K562 (cell line): ENCODE results near the gene HP. TPM values are rescaled to one million over a fixed set of nuclear protein-coding genes. Genes with fewer than 3 reads are reported as not detected.

Source experiments
- ATAC-seq: fragments of 200-7000 bp; cut with Tn5 transposase; 3 replicates; pipeline ENCODE4 v1.9.1; 2020; ENCODE audit warnings: moderate library complexity
- BruUV-seq: library from RNA; stranded (reverse); fragments of 400-500 nt; replicated peaks from 2 replicates; lab custom pipeline; 2021; lab: Mats Ljungman, UMichigan
- CTCF ChIA-PET: fragments of 300-600 bp; formaldehyde crosslinking; extraction: SDS; loops from one replicate; lab custom pipeline; 2021; ENCODE audit warnings: low intra/inter-chr PET ratio; lab: Yijun Ruan, JAX
- POLR2A ChIA-PET: fragments of 300-600, 350-650 bp; sonication (Branson Sonifier 250); formaldehyde crosslinking; extraction: SDS; loops from one replicate; lab custom pipeline; 2021; ENCODE audit warnings: antibody characterized with exemption, inconsistent platforms; lab: Yijun Ruan, JAX
- DNase-seq, 4 experiments: peaks; one replicate each; pipeline versions ENCODE4 v3.0.0 to v3.0.0-alpha.2; 2011 to 2018; ENCODE audit warnings: low spot score in 3 of 4, mixed read lengths in 3 of 4; ENCODE audit errors: extremely low read depth in 1 of 4
- FAIRE-seq: peaks from 2 replicates; lab custom pipeline; 2011; peaks lifted over from hg19 to GRCh38; lab: Jason Lieb, UNC
- H2AFZ ChIP-seq: 2 replicates; pipeline ENCODE4 v1.6.0; 2011; ENCODE audit warnings: low read depth, low read length, control low read depth, inconsistent platforms
- H3K27ac ChIP-seq: fragments of 200-600 bp; 3 replicates; pipeline ENCODE4 v1.8.0; 2011; ENCODE audit warnings: low read depth, mild to moderate bottlenecking, control low read depth, inconsistent platforms, low read length, moderate library complexity, mixed read lengths; ENCODE audit errors: extremely low read depth
- H3K27me3 ChIP-seq, 2 experiments: fragments of 300-600 bp in 1 of 2; 2 replicates in 1 of 2; 3 replicates in 1 of 2; pipeline versions ENCODE4 v1.6.0 to v1.8.0; 2011; ENCODE audit warnings: inconsistent platforms in 2 of 2, low read length in 2 of 2, mild to moderate bottlenecking in 1 of 2, mixed read lengths in 1 of 2, moderate library complexity in 1 of 2; ENCODE audit not compliant: control insufficient read depth in 2 of 2, insufficient read depth in 2 of 2
- H3K36me3 ChIP-seq: fragments of 300-600 bp; 3 replicates; pipeline ENCODE4 v1.8.0; 2011; ENCODE audit warnings: mild to moderate bottlenecking, low read length, inconsistent platforms; ENCODE audit not compliant: control insufficient read depth, insufficient read depth
- H3K4me1 ChIP-seq, 2 experiments: fragments of 200-600 bp in 1 of 2; replicated peaks in 1 of 2; 2 replicates in 1 of 2; 3 replicates in 1 of 2; pipeline versions ENCODE4 v1.5.1 to v1.8.0; 2011; ENCODE audit warnings: inconsistent platforms in 2 of 2, low read length in 2 of 2, mild to moderate bottlenecking in 1 of 2, mixed read lengths in 1 of 2, moderate library complexity in 1 of 2; ENCODE audit not compliant: control insufficient read depth in 2 of 2, insufficient read depth in 2 of 2
- H3K4me2 ChIP-seq: 2 replicates; pipeline ENCODE4 v1.6.1; 2011; ENCODE audit warnings: low read length, control low read depth, inconsistent platforms, mixed read lengths; ENCODE audit not compliant: insufficient read depth
- H3K4me3 ChIP-seq: fragments of 200-600 bp; sonication (generic), shearing (Covaris generic); 2 replicates; pipeline ENCODE4 v1.5.1; 2016; ENCODE audit warnings: control low read depth, inconsistent platforms
- H3K79me2 ChIP-seq: fragments of 200-600 bp; 3 replicates; pipeline ENCODE4 v1.8.0; 2011; ENCODE audit warnings: low read length, inconsistent platforms; ENCODE audit not compliant: control insufficient read depth, insufficient read depth
- H3K9ac ChIP-seq, 2 experiments: 2 replicates each; pipeline versions ENCODE4 v1.6.0 to v1.6.1; 2011; ENCODE audit warnings: low read depth in 2 of 2, low read length in 2 of 2, control low read depth in 1 of 2, inconsistent platforms in 1 of 2, mild to moderate bottlenecking in 1 of 2, mixed read lengths in 1 of 2; ENCODE audit not compliant: insufficient read depth in 1 of 2
- H3K9me1 ChIP-seq: one replicate; pipeline ENCODE4 v1.6.0; 2011; ENCODE audit warnings: inconsistent platforms, mild to moderate bottlenecking, low read length, moderate library complexity; ENCODE audit not compliant: control insufficient read depth, insufficient read depth
- H3K9me3 ChIP-seq: replicated peaks from 2 replicates; pipeline ENCODE4 v1.5.1; 2011; ENCODE audit warnings: low read depth, low read length, inconsistent platforms; ENCODE audit not compliant: control insufficient read depth, insufficient read depth
- H4K20me1 ChIP-seq: replicated peaks from 2 replicates; pipeline ENCODE4 v1.6.1; 2011; ENCODE audit warnings: low read length, inconsistent platforms, mixed read lengths; ENCODE audit not compliant: control insufficient read depth, insufficient read depth
- KAT2B ChIP-seq: IDR thresholded peaks from one replicate; pipeline ENCODE4 v1.6.1; 2012; ENCODE audit warnings: low read depth, mild to moderate bottlenecking, control low read depth, inconsistent platforms, low read length, moderate library complexity
- MCM3 ChIP-seq: fragments of 450-650 bp; IDR thresholded peaks from 2 replicates; pipeline ENCODE4 v1.6.1; 2016
- RBFOX2 ChIP-seq: fragments of 200-400 bp; formaldehyde crosslinking; IDR thresholded peaks from 2 replicates; pipeline ENCODE4 v1.6.1; 2017; ENCODE audit warnings: low read depth, mild to moderate bottlenecking, low read length, moderate library complexity
- TRIM24 ChIP-seq, 2 experiments: fragments of 450-650 bp; IDR thresholded peaks; 2 replicates each; pipeline ENCODE4 v1.6.1; 2016
- UBTF ChIP-seq, 2 experiments: IDR thresholded peaks; 2 replicates each; pipeline ENCODE4 v1.6.1; 2012; ENCODE audit warnings: improper control_type of control experiment in 2 of 2, low read depth in 2 of 2, low read length in 2 of 2, borderline replicate concordance in 1 of 2
- XRCC5 ChIP-seq: fragments of 200-400 bp; formaldehyde crosslinking; IDR thresholded peaks from 2 replicates; pipeline ENCODE4 v1.6.1; 2017; ENCODE audit warnings: low read depth, mild to moderate bottlenecking, low read length
- ZNF121 ChIP-seq: sonication (generic); formaldehyde crosslinking; conservative IDR thresholded peaks from 2 replicates; pipeline ENCODE4 v1.8.0; 2022; ENCODE audit warnings: missing genetic modification reagents
- ZNF347 ChIP-seq: fragments of 450-650 bp; formaldehyde crosslinking; IDR thresholded peaks from 2 replicates; pipeline ENCODE4 v1.4.0; 2020; ENCODE audit warnings: low read depth, mild to moderate bottlenecking, moderate library complexity
- WGBS: fragments of 100-300 bp; shearing (Covaris generic); methylation state at CpG from one replicate; pipeline ENCODE4 v1.1.6; 2016; ENCODE audit warnings: low coverage, mixed read lengths; ENCODE audit not compliant: insufficient coverage; ENCODE audit errors: missing lambda C conversion rate; 5-methylcytosine and 5-hydroxymethylcytosine counted together
- in situ Hi-C: fragments of 300-500 bp; cut with MboI; formaldehyde crosslinking; loops from 4 replicates; pipeline ENCODE4 v1.15.0; 2018; ENCODE audit warnings: inconsistent platforms, mixed read lengths
- intact Hi-C: fragments of 100-400 bp; cut with micrococcal nuclease; formaldehyde crosslinking; loops from 2 replicates; pipeline ENCODE4 v1.14.2; 2022
- polyA plus RNA-seq, 8 experiments: library from polyadenylated mRNA; depleted of rRNA in 4 of 8; stranded (reverse) in 5 of 8; unstranded in 3 of 8; fragments of >200 nt; fragmentation: Nextera tagmentation in 2 of 8; fragmentation: Illumina TruSeq in 1 of 8; extraction: Ambion mirVana in 2 of 8; extraction: Trizol in 1 of 8; gene quantifications; 2 replicates each; pipeline versions ENCODE4 v1.2.1 to v1.2.3, GENCODE V29; 2011 to 2014; ENCODE audit warnings: inconsistent platforms in 1 of 8, missing spikeins in 1 of 8
- total RNA-seq, 7 experiments: library from RNA; depleted of rRNA in 6 of 7; stranded (reverse); fragments of >200 nt in 6 of 7; fragmentation: Illumina TruSeq in 2 of 7; extraction: Trizol in 2 of 7; gene quantifications; 2 replicates each; pipeline versions ENCODE4 v1.2.1 to v1.2.3, GENCODE V29; 2011 to 2021; ENCODE audit warnings: low replicate concordance in 1 of 7

Gene HP
- total and polyA plus RNA-seq, 9 of the 15 experiments (the other 6 are each of a cell fraction or from before 2014, with no cell fraction given) = 0.04 to 8.7 TPM; not detected in 7

GRCh38 chr16:72101195-72101594 is 46.9 kb downstream of the HP start:
- Histone ChIP-seq H2AFZ (no peak overlapping the region), H3K9ac (no peak overlapping the region), H3K4me2 (no peak overlapping the region), H3K4me1 (peaks cover 0 to 3% of the 10 kb centered on the region in 2 experiments; a peak in 1 of 5 replicates), H3K36me3 (peaks cover 99% of the 10 kb centered on the region), H3K79me2 (peaks cover 1% of the 10 kb centered on the region; the same call in 1 of the 3 replicates), H3K27me3 (no peaks in the 10 kb centered on the region), H3K9me3 (no peaks in the 10 kb centered on the region), H3K27ac (no peak overlapping the region), H3K9me1 (no peaks in the 10 kb centered on the region), H4K20me1 (0 out of 2 replicates have a peak, but pooled peaks cover 10% of the 10 kb centered on the region), H3K4me3 (no peak overlapping the region)
- CTCF ChIA-PET = no interaction called here
- in situ Hi-C loops = loop anchor here (5.0 kb wide), 1 partner anchor 34 kb away; no protein-coding TSS in a partner anchor
- no peak for FAIRE-seq
- BruUV-seq = no TSS peak
- 88% methylated on average over 9 of the region's 10 CpGs for WGBS
- no peak for ATAC-seq
- no peak for DNase-seq
- intact Hi-C loops = no loop called here
- POLR2A ChIA-PET = no interaction called here
- TF ChIP-seq RBFOX2 (no peak), KAT2B (no peak), ZNF121 (CRISPR knock-in tag) (no peak), MCM3 (no peak), ZNF347 (no peak), XRCC5 (no peak), TRIM24 (IDR thresholded peaks at IDR 0.05) (no peak), UBTF (IDR thresholded peaks at IDR 0.05; ENCODE audit: borderline replicate concordance in 1 of 2, low read depth in 2 of 2, low read length in 2 of 2) (no peak)
